GM11168 (cell line): ENCODE measurements around the gene CNTROB.

Source experiments
- in situ Hi-C: fragments of 300-500 bp; cut with MboI; formaldehyde crosslinking; loops from one replicate; pipeline ENCODE4 v1.12.0; 2022; ENCODE audit warnings: low sequenced_read_pairs; ENCODE audit not compliant: unreplicated experiment

Gene CNTROB

GRCh38 chr17:7931709-7932482, at the start of gene CNTROB, which contains the start of gene TRAPPC1:
TSS of gene CNTROB (plus strand) at chr17:7932206. CDS start at chr17:7933080, 874 bp downstream.
TSS of gene TRAPPC1 (minus strand) at chr17:7931946. CDS start at chr17:7931829, 117 bp downstream.
- in situ Hi-C loops: no loop called here

GRCh38 chr17:7882629-7883028, 49.4 kb upstream of the CNTROB start:
- in situ Hi-C loops: no loop called here

- in situ Hi-C loops: no loop called here
Observed at GRCh38 chr17:7883781-7884386, 48.1 kb upstream of the CNTROB start.

- in situ Hi-C loops: no loop called here
Observed at GRCh38 chr17:7884581-7885366, 47.2 kb upstream of the CNTROB start.

GRCh38 chr17:7885367-7886226, 46.4 kb upstream of the CNTROB start:
- in situ Hi-C loops: no loop called here

GRCh38 chr17:7886227-7887037, 45.6 kb upstream of the CNTROB start:
- in situ Hi-C loops: no loop called here

- in situ Hi-C loops: no loop called here
Observed at GRCh38 chr17:7887038-7887481, 44.9 kb upstream of the CNTROB start.

- in situ Hi-C loops: no loop called here
Observed at GRCh38 chr17:7887482-7888183, 44.4 kb upstream of the CNTROB start.

GRCh38 chr17:7888184-7888920, 43.7 kb upstream of the CNTROB start, which contains the start of gene CHD3:
TSS of gene CHD3 (plus strand) at chr17:7888789. CDS start at chr17:7889001, 212 bp downstream.
- in situ Hi-C loops: no loop called here

- in situ Hi-C loops: no loop called here
Observed at GRCh38 chr17:7889166-7889955, 42.6 kb upstream of the CNTROB start.

- in situ Hi-C loops: no loop called here
Observed at GRCh38 chr17:7893187-7893880, 38.7 kb upstream of the CNTROB start.

- in situ Hi-C loops: no loop called here
Observed at GRCh38 chr17:7894226-7894625, 37.8 kb upstream of the CNTROB start.

GRCh38 chr17:7894866-7895265, 37.1 kb upstream of the CNTROB start:
- in situ Hi-C loops: no loop called here

GRCh38 chr17:7897090-7897489, 34.9 kb upstream of the CNTROB start:
- in situ Hi-C loops: no loop called here

- in situ Hi-C loops: no loop called here
Observed at GRCh38 chr17:7897773-7898172, 34.2 kb upstream of the CNTROB start.
